Esophagus muscularis mucosa (tissue), 3 donors: ENCODE results near the gene KDM3B.

Experiments
- CTCF ChIP-seq, 3 experiments: fragments of 200-600 bp in 2 of 3; fragments of 450-650 bp in 1 of 3; sonication (generic) in 2 of 3; IDR thresholded peaks; one replicate each; pipeline ENCODE4 v1.5.1; 2017 to 2019; ENCODE audit warnings: antibody characterized with exemption in 3 of 3, mild to moderate bottlenecking in 2 of 3, moderate library complexity in 1 of 3
- POLR2A ChIP-seq: fragments of 450-650 bp; IDR thresholded peaks from one replicate; pipeline ENCODE4 v1.6.1; 2017; ENCODE audit warnings: antibody characterized with exemption, moderate library complexity, mild to moderate bottlenecking, low read depth
- POLR2AphosphoS5 ChIP-seq, 2 donors: sonication (generic); formaldehyde crosslinking; IDR thresholded peaks; one replicate each; pipeline ENCODE4 v1.6.1; 2017; ENCODE audit warnings: antibody characterized with exemption in 2 of 2

- TF ChIP-seq CTCF (IDR thresholded peaks at IDR 0.05) (no peak), POLR2A (no peak), POLR2AphosphoS5 (IDR thresholded peaks at IDR 0.05) (no peak)
Measured at GRCh38 chr5:138455232-138455930, 102.9 kb downstream of the KDM3B start.
